ENCODE data around the gene FBXO36. TPM values are rescaled to one million over a fixed set of nuclear protein-coding genes. Genes with fewer than 3 reads are reported as not detected.

Gene FBXO36, protein sequence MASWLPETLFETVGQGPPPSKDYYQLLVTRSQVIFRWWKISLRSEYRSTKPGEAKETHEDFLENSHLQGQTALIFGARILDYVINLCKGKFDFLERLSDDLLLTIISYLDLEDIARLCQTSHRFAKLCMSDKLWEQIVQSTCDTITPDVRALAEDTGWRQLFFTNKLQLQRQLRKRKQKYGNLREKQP
- total RNA-seq: 3.5 and 3.9 TPM in 2 replicates
- 3.1 and 5.0 TPM in 2 replicates for polyA plus RNA-seq
- polyA plus RNA-seq (2012): 1.7 and 2.7 TPM in 2 replicates
- polyA minus RNA-seq (ENCODE audit: low replicate concordance): 0.20 and 0.41 TPM in 2 replicates

DNA sequence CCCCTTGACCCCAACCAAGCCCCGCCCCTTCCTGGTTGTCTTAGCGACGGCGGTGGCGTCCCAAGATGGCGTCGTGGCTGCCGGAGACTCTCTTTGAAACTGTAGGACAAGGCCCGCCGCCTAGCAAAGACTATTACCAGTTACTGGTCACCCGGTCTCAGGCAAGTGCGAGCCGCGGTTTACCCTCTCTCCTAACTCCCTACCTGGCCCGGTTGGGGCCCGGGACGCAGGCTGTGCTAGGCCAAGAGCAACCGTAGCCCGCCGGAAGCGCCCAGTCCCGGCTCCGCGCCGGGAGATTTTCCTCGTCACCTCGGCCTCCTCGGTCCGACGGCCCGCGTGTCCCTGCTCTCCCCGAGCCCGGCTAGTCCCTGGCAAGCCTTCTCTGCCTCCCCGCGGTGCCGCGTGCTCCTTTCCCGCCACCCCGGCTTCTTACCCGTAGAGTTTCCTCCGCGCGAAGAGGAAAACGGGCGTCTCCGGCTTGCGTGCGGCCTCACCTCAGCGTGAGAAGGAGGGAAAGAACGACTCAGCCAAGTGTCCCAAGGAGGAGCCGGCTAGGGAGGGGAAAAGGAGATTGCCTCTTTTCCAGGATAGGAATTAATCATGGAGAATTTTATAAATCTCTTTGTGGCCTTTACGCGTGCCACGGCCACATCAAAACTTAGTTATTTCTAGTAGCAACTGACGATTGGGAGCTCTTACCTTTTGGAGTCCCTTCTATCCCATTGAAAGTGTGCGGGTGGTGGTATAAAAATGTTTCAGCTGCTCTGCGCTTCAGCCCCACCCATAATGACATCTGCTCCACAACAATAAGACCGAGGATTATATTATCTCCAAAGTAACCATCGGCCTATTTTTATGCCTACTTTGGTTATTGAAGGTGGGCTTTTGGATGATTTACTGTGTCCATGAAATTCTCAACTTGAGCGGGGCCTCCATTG is at the start of gene FBXO36:
Gene FBXO36 (plus strand): TSS at position 55 of the 938 bp plus-strand sequence. CDS start 11 bp downstream, at position 66.
- Histone ChIP-seq H3K27me3 (ENCODE audit: control insufficient read depth, insufficient read depth, low read length) (no peaks in the 10 kb centered on the region), H3K27ac (ENCODE audit: insufficient read depth, low read length) (peak within 1 kb of the TSS; percentile 97), H3K4me3 (replicated peaks in 1 of 4; ENCODE audit: control extremely low read depth in 1 of 4, insufficient read depth in 1 of 4, low read depth in 3 of 4, low read length in 4 of 4) (peak within 1 kb of the TSS; percentile 85 to 97 (median 92)), H3K4me2 (ENCODE audit: extremely low read depth, insufficient read depth, low read length) (peak within 1 kb of the TSS; percentile 64), H3K4me1 (ENCODE audit: control insufficient read depth, extremely low read depth, insufficient read depth, low read length) (peaks cover 3% of the 10 kb centered on the region), H4K20me1 (ENCODE audit: control insufficient read depth, extremely low read depth, insufficient read depth, low read length) (no peaks in the 10 kb centered on the region), H3K9ac (ENCODE audit: insufficient read depth, low read length) (peak within 1 kb of the TSS; percentile 93), H3K79me2 (ENCODE audit: control insufficient read depth, insufficient read depth, low read length) (peaks cover 43% of the 10 kb centered on the region), H3K36me3 (ENCODE audit: control insufficient read depth, insufficient read depth, low read length) (peaks cover 1% of the 10 kb centered on the region), H3K9me3 (ENCODE audit: control insufficient read depth, insufficient read depth, low read depth, low read length) (no peaks in the 10 kb centered on the region), H2AFZ (ENCODE audit: low read length) (peak within 1 kb of the TSS; percentile 98)
- TF ChIP-seq, protein P1, sequence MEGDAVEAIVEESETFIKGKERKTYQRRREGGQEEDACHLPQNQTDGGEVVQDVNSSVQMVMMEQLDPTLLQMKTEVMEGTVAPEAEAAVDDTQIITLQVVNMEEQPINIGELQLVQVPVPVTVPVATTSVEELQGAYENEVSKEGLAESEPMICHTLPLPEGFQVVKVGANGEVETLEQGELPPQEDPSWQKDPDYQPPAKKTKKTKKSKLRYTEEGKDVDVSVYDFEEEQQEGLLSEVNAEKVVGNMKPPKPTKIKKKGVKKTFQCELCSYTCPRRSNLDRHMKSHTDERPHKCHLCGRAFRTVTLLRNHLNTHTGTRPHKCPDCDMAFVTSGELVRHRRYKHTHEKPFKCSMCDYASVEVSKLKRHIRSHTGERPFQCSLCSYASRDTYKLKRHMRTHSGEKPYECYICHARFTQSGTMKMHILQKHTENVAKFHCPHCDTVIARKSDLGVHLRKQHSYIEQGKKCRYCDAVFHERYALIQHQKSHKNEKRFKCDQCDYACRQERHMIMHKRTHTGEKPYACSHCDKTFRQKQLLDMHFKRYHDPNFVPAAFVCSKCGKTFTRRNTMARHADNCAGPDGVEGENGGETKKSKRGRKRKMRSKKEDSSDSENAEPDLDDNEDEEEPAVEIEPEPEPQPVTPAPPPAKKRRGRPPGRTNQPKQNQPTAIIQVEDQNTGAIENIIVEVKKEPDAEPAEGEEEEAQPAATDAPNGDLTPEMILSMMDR (conservative IDR thresholded peaks at IDR 0.05 in 1 of 2, IDR thresholded peaks at IDR 0.05 in 1 of 2; ENCODE audit: low read depth in 1 of 2, low read length in 2 of 2): no peak
- TF ChIP-seq EZH2 (IDR thresholded peaks at IDR 0.05; ENCODE audit: low read length, missing control alignments): no peak
- DNase-seq (ENCODE audit: low read depth in 2 of 2): peak in 1 of 2 donors; percentile 64

DNA sequence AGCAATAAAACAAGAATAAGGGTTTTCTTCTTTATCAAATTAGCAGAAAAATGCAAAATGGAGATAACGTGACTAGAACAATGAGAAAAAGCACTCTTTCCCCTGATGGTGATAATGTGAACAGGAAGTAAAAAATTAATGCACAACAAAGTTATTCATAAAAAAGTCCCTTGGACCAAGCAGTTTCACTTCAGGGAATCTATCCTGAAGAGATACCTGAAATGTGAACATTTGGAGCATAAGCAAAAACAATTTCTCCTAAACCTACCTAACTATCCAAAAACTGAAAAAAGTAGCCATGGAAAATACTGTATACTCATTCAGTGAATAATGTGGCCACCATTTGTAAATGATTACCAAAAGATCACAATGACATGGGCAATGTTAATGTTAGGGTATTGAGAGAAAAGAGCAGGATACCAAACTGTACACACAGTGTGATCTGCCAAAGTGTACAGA is 49.2 kb upstream of the FBXO36 start:
- TF ChIP-seq, protein P1 (conservative IDR thresholded peaks at IDR 0.05 in 1 of 2, IDR thresholded peaks at IDR 0.05 in 1 of 2; ENCODE audit: low read depth in 1 of 2, low read length in 2 of 2): no peak
- no peak overlapping the region for H3K4me3 ChIP-seq (replicated peaks in 1 of 4; ENCODE audit: control extremely low read depth in 1 of 4, insufficient read depth in 1 of 4, low read depth in 3 of 4, low read length in 4 of 4)
- no peak overlapping the region for H3K9ac ChIP-seq (ENCODE audit: insufficient read depth, low read length)
- no peak overlapping the region for H2AFZ ChIP-seq (ENCODE audit: low read length)
- H3K4me2 ChIP-seq (ENCODE audit: extremely low read depth, insufficient read depth, low read length): no peak overlapping the region
- DNase-seq (ENCODE audit: low read depth in 2 of 2): no peak
- H3K4me1 ChIP-seq (ENCODE audit: control insufficient read depth, extremely low read depth, insufficient read depth, low read length): no peaks in the 10 kb centered on the region
- no peak overlapping the region for H3K27ac ChIP-seq (ENCODE audit: insufficient read depth, low read length)
- H3K27me3 ChIP-seq (ENCODE audit: control insufficient read depth, insufficient read depth, low read length): no peaks in the 10 kb centered on the region
- peaks cover 47% of the 10 kb centered on the region for H3K79me2 ChIP-seq (ENCODE audit: control insufficient read depth, insufficient read depth, low read length)
- H3K9me3 ChIP-seq (ENCODE audit: control insufficient read depth, insufficient read depth, low read depth, low read length): no peaks in the 10 kb centered on the region
- H4K20me1 ChIP-seq (ENCODE audit: control insufficient read depth, extremely low read depth, insufficient read depth, low read length): no peaks in the 10 kb centered on the region
- H3K36me3 ChIP-seq (ENCODE audit: control insufficient read depth, insufficient read depth, low read length): no peaks in the 10 kb centered on the region

GRCh38 chr2:229874647-229875046 is 47.7 kb upstream of the FBXO36 start:
- Histone ChIP-seq H3K4me3 (replicated peaks in 1 of 4; ENCODE audit: control extremely low read depth in 1 of 4, insufficient read depth in 1 of 4, low read depth in 3 of 4, low read length in 4 of 4) (no peak overlapping the region), H3K9me3 (ENCODE audit: control insufficient read depth, insufficient read depth, low read depth, low read length) (no peaks in the 10 kb centered on the region), H4K20me1 (ENCODE audit: control insufficient read depth, extremely low read depth, insufficient read depth, low read length) (no peaks in the 10 kb centered on the region), H3K79me2 (ENCODE audit: control insufficient read depth, insufficient read depth, low read length) (peaks cover 32% of the 10 kb centered on the region), H3K9ac (ENCODE audit: insufficient read depth, low read length) (no peak overlapping the region), H3K27me3 (ENCODE audit: control insufficient read depth, insufficient read depth, low read length) (no peaks in the 10 kb centered on the region), H3K36me3 (ENCODE audit: control insufficient read depth, insufficient read depth, low read length) (no peaks in the 10 kb centered on the region), H3K4me1 (ENCODE audit: control insufficient read depth, extremely low read depth, insufficient read depth, low read length) (no peaks in the 10 kb centered on the region), H3K27ac (ENCODE audit: insufficient read depth, low read length) (no peak overlapping the region), H3K4me2 (ENCODE audit: extremely low read depth, insufficient read depth, low read length) (no peak overlapping the region), H2AFZ (ENCODE audit: low read length) (no peak overlapping the region)
- DNase-seq (ENCODE audit: low read depth in 2 of 2): no peak
- TF ChIP-seq EZH2 (IDR thresholded peaks at IDR 0.05; ENCODE audit: low read length, missing control alignments): no peak
- TF ChIP-seq, protein P1 (conservative IDR thresholded peaks at IDR 0.05 in 1 of 2, IDR thresholded peaks at IDR 0.05 in 1 of 2; ENCODE audit: low read depth in 1 of 2, low read length in 2 of 2): no peak

All from fibroblast of lung (primary cell).